HG03460 (cell line): ENCODE results near the gene TRPV3.
"Not testable (repeated sequence)": the region's sequence is repeated elsewhere in the genome, so short reads cannot be mapped to it uniquely, and the experiment has no call there.

ENCODE experiments used
- ATAC-seq: cut with Tn5 transposase; IDR thresholded peaks from one replicate; pipeline ENCODE4 v1.9.1; 2021; ENCODE audit not compliant: unreplicated experiment

Gene TRPV3

GRCh38 chr17:3475812-3476610, 81.6 kb downstream of the TRPV3 start, which contains the start of gene ASPA:
Gene ASPA, plus strand, starts transcription at chr17:3475997. Its CDS starts 163 bp downstream, at chr17:3476160.
- no peak for ATAC-seq

- ATAC-seq: no peak
Observed at GRCh38 chr17:3475251-3475685, 82.3 kb downstream of the TRPV3 start.

GRCh38 chr17:3474212-3474611, 83.4 kb downstream of the TRPV3 start:
- no peak for ATAC-seq

- ATAC-seq: no peak
Observed at GRCh38 chr17:3472137-3472536, 85.5 kb downstream of the TRPV3 start.

- ATAC-seq: no peak
Observed at GRCh38 chr17:3471599-3471998, 86.0 kb downstream of the TRPV3 start, which contains the start of gene SPATA22. Gene SPATA22, minus strand, starts transcription at chr17:3471819. Its CDS starts 2,494 bp downstream, at chr17:3469325.

- ATAC-seq: no peak
Observed at GRCh38 chr17:3469529-3469928, 88.1 kb downstream of the TRPV3 start.

- ATAC-seq: not testable (repeated sequence)
Observed at GRCh38 chr17:3466355-3466754, 91.3 kb downstream of the TRPV3 start.
